Gastrocnemius medialis (tissue), 4 donors: ENCODE results near the gene CPSF4L.

ENCODE experiments used
- CTCF ChIP-seq, 5 experiments: fragments of 450-650 bp in 3 of 5; fragments of 200-600 bp in 2 of 5; sonication (generic) in 2 of 5; IDR thresholded peaks in 4 of 5; conservative IDR thresholded peaks in 1 of 5; 1 replicate in 4 of 5; 2 replicates in 1 of 5; pipeline ENCODE4 v1.5.1; 2016 to 2019; ENCODE audit warnings: antibody characterized with exemption in 5 of 5, mild to moderate bottlenecking in 3 of 5, moderate library complexity in 3 of 5
- POLR2A ChIP-seq, 2 donors: fragments of 450-650 bp; IDR thresholded peaks; one replicate each; pipeline ENCODE4 v1.6.1; 2017; ENCODE audit warnings: antibody characterized with exemption in 2 of 2, mild to moderate bottlenecking in 2 of 2, moderate library complexity in 2 of 2

GRCh38 chr17:73251871-73252270 is 9.8 kb downstream of the CPSF4L start:
- TF ChIP-seq POLR2A (IDR thresholded peaks at IDR 0.05) (no peak), CTCF (IDR thresholded peaks at IDR 0.05 in 4 of 5, conservative IDR thresholded peaks at IDR 0.05 in 1 of 5) (no peak)
